ENCODE measurements around the gene MREG.

DNA sequence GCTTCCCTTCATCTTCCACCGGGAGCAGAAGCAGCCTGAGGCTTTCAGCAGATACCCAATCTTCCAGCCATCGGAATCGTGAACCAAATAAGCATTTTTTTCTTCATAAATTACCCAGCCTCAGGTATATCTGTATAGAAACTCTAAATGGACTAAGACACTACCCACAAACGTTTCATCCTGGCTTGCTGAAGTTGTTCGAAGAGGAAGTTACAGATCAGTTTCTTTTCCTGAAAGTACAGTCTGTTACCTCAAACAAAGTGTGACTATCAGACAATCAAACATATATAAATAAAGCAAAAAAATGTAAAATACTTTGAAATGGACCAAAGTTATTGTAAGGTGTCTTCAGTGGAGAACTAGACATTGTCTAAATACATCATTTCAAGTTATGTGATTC, 97.9 kb downstream of the MREG start:
- TF ChIP-seq CTCF (conservative IDR thresholded peaks at IDR 0.05; ENCODE audit: low read depth, low read length) (no peak), EZH2 (IDR thresholded peaks at IDR 0.05; ENCODE audit: borderline replicate concordance, low read depth, low read length, poor library complexity, severe bottlenecking) (no peak)
